Anterior cingulate cortex (tissue), 58 donors: ENCODE data around the gene RNH1.
A peak's percentile ranks its signal among the peaks of the same experiment; 100 is the strongest.

ENCODE experiments used
- DNase-seq, 58 donors: peaks; one replicate each; lab custom pipeline; 2025; lab: John Stamatoyannopoulos, UW

Gene RNH1

GRCh38 chr11:447923-448731 lies 58.9 kb downstream of the RNH1 start:
- DNase-seq: peak; percentile 50 to 97 (median 89)

GRCh38 chr11:446891-447290 lies 60.2 kb downstream of the RNH1 start:
- DNase-seq: no peak

- no peak for DNase-seq
Measured at GRCh38 chr11:445765-446588, 61.1 kb downstream of the RNH1 start.
